ENCODE results near the gene UBL4B.

- TF ChIP-seq, protein P1, sequence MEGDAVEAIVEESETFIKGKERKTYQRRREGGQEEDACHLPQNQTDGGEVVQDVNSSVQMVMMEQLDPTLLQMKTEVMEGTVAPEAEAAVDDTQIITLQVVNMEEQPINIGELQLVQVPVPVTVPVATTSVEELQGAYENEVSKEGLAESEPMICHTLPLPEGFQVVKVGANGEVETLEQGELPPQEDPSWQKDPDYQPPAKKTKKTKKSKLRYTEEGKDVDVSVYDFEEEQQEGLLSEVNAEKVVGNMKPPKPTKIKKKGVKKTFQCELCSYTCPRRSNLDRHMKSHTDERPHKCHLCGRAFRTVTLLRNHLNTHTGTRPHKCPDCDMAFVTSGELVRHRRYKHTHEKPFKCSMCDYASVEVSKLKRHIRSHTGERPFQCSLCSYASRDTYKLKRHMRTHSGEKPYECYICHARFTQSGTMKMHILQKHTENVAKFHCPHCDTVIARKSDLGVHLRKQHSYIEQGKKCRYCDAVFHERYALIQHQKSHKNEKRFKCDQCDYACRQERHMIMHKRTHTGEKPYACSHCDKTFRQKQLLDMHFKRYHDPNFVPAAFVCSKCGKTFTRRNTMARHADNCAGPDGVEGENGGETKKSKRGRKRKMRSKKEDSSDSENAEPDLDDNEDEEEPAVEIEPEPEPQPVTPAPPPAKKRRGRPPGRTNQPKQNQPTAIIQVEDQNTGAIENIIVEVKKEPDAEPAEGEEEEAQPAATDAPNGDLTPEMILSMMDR (IDR thresholded peaks at IDR 0.05 in 4 of 5, conservative IDR thresholded peaks at IDR 0.05 in 1 of 5): no peak
- no peak for TF ChIP-seq POLR2A (IDR thresholded peaks at IDR 0.05)
Measured at GRCh38 chr1:110063781-110064180, 48.5 kb upstream of the UBL4B start.

Data from gastrocnemius medialis (tissue), 4 donors.